SK-N-SH treated with all-trans-retinoic acid at 6 μM for 48 hours (cell line): ENCODE results near the gene MTMR3.
"Not testable (repeated sequence)": the region's sequence is repeated elsewhere in the genome, so short reads cannot be mapped to it uniquely, and the experiment has no call there.

Experiments
- ATAC-seq: fragments of 200-7000 bp; cut with Tn5 transposase; 3 replicates; pipeline ENCODE4 v1.9.1; 2020; ENCODE audit warnings: mild to moderate bottlenecking, moderate library complexity
- ARNTL ChIP-seq: fragments of 450-650 bp; formaldehyde crosslinking; IDR thresholded peaks from 2 replicates; pipeline ENCODE4 v1.5.0; 2020; ENCODE audit warnings: low read depth, mild to moderate bottlenecking, moderate library complexity, borderline replicate concordance
- BACH2 ChIP-seq: fragments of 250-450 bp; sonication (Bioruptor Pico); IDR thresholded peaks from 2 replicates; pipeline ENCODE4 v1.9.0; 2021; ENCODE audit warnings: mild to moderate bottlenecking, borderline replicate concordance
- CREB5 ChIP-seq: fragments of 250-450 bp; sonication (Bioruptor Pico); IDR thresholded peaks from 2 replicates; pipeline ENCODE4 v1.5.1; 2020; ENCODE audit warnings: low read depth, mild to moderate bottlenecking, moderate library complexity
- CSDC2 ChIP-seq: fragments of 250-450 bp; sonication (Bioruptor Pico); IDR thresholded peaks from 2 replicates; pipeline ENCODE4 v1.5.0; 2020; ENCODE audit warnings: mild to moderate bottlenecking, moderate library complexity
- CSRNP3 ChIP-seq: fragments of 250-450 bp; sonication (Bioruptor Pico); IDR thresholded peaks from 2 replicates; pipeline ENCODE4 v1.5.1; 2021; ENCODE audit warnings: mild to moderate bottlenecking, moderate library complexity
- ISL1 ChIP-seq: fragments of 250-450 bp; sonication (Bioruptor Pico); IDR thresholded peaks from 2 replicates; pipeline ENCODE4 v2.1.2; 2022; ENCODE audit warnings: mild to moderate bottlenecking, moderate library complexity
- PATZ1 ChIP-seq: fragments of 250-450 bp; sonication (Bioruptor Pico); IDR thresholded peaks from 2 replicates; pipeline ENCODE4 v1.8.0; 2020; ENCODE audit warnings: mild to moderate bottlenecking, moderate library complexity, borderline replicate concordance
- PPARA ChIP-seq: fragments of 250-450 bp; sonication (Bioruptor Pico); IDR thresholded peaks from 2 replicates; pipeline ENCODE4 v1.5.0; 2020; ENCODE audit warnings: mild to moderate bottlenecking, borderline replicate concordance
- RARB ChIP-seq: fragments of 250-450 bp; sonication (Bioruptor Pico); IDR thresholded peaks from 2 replicates; pipeline ENCODE4 v1.8.0; 2021; ENCODE audit warnings: mild to moderate bottlenecking, moderate library complexity
- SNAI2 ChIP-seq: fragments of 250-450 bp; sonication (Bioruptor Pico); IDR thresholded peaks from 2 replicates; pipeline ENCODE4 v1.5.0; 2020; ENCODE audit warnings: mild to moderate bottlenecking, moderate library complexity
- TOX ChIP-seq: fragments of 250-450 bp; sonication (Bioruptor Pico); IDR thresholded peaks from 2 replicates; pipeline ENCODE4 v1.8.0; 2021; ENCODE audit warnings: mild to moderate bottlenecking, moderate library complexity, borderline replicate concordance
- TSHZ2 ChIP-seq: fragments of 250-450 bp; sonication (Bioruptor Pico); IDR thresholded peaks from 2 replicates; pipeline ENCODE4 v1.5.0; 2020; ENCODE audit warnings: mild to moderate bottlenecking, moderate library complexity
- ZC3H10 ChIP-seq: fragments of 250-450 bp; sonication (Bioruptor Pico); IDR thresholded peaks from 2 replicates; pipeline ENCODE4 v1.5.1; 2021; ENCODE audit warnings: mild to moderate bottlenecking, moderate library complexity
- ZFP30 ChIP-seq: fragments of 450-650 bp; formaldehyde crosslinking; IDR thresholded peaks from 2 replicates; pipeline ENCODE4 v1.5.0; 2022; ENCODE audit warnings: mild to moderate bottlenecking, moderate library complexity
- ZNF565 ChIP-seq: fragments of 450-650 bp; formaldehyde crosslinking; conservative IDR thresholded peaks from 2 replicates; pipeline ENCODE4 v1.5.0; 2020; ENCODE audit warnings: low read depth, mild to moderate bottlenecking, moderate library complexity
- ZNF70 ChIP-seq: fragments of 450-650 bp; formaldehyde crosslinking; IDR thresholded peaks from 2 replicates; pipeline ENCODE4 v1.5.0; 2020; ENCODE audit warnings: mild to moderate bottlenecking, moderate library complexity
- ZNF8 ChIP-seq: fragments of 450-650 bp; formaldehyde crosslinking; IDR thresholded peaks from 2 replicates; pipeline ENCODE4 v1.5.0; 2020; ENCODE audit warnings: mild to moderate bottlenecking, moderate library complexity
- TF ChIP-seq, protein P1 (sequence below): fragments of 250-450 bp; sonication (Bioruptor Pico); IDR thresholded peaks from 2 replicates; pipeline ENCODE4 v1.8.0; 2021; ENCODE audit warnings: low read depth, mild to moderate bottlenecking, moderate library complexity, borderline replicate concordance

The MTMR3 gene

DNA sequence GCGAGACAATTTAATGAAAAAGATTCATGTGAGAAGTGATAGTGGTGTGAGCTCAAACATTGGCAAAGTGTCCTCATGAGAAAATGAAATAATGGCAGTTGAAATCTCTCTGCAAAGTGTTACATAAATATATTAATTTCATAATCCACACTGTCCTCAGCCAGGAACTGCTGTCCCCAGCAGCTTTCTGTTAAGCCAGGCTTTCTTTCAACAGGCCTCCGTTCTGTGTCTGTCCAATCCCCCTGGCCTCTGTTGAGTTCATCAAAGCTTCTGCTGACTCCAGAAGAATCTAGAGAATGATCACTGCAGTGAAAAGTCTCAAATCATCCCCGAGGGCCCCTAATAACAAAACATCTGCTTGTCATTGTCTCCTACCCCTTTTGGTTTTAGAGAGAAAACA is 34.9 kb upstream of the MTMR3 start (continued):
- TF ChIP-seq PATZ1 (CRISPR knock-in tag) = no peak

GRCh38 chr22:29854432-29854831 is 28.5 kb upstream of the MTMR3 start:
- ATAC-seq = no peak
- no peak for TF ChIP-seq ZNF565 (CRISPR knock-in tag)
- TF ChIP-seq ZFP30 (CRISPR knock-in tag) = no peak
- no peak for TF ChIP-seq ARNTL (CRISPR knock-in tag)
- no peak for TF ChIP-seq CSRNP3
- no peak for TF ChIP-seq PATZ1 (CRISPR knock-in tag)
- TF ChIP-seq RARB = no peak
- no peak for TF ChIP-seq CSDC2 (CRISPR knock-in tag)
- no peak for TF ChIP-seq ZNF8
- TF ChIP-seq ZNF70 (CRISPR knock-in tag) = no peak
- no peak for TF ChIP-seq ZC3H10 (CRISPR knock-in tag)
- TF ChIP-seq BACH2 (CRISPR knock-in tag) = no peak

GRCh38 chr22:29855611-29856181 is 27.3 kb upstream of the MTMR3 start:
- no peak for TF ChIP-seq PPARA
- TF ChIP-seq ZNF70 (CRISPR knock-in tag) = no peak
- no peak for TF ChIP-seq ZFP30 (CRISPR knock-in tag)
- TF ChIP-seq, all 23 proteins: peak for 0
- no peak for ATAC-seq

DNA sequence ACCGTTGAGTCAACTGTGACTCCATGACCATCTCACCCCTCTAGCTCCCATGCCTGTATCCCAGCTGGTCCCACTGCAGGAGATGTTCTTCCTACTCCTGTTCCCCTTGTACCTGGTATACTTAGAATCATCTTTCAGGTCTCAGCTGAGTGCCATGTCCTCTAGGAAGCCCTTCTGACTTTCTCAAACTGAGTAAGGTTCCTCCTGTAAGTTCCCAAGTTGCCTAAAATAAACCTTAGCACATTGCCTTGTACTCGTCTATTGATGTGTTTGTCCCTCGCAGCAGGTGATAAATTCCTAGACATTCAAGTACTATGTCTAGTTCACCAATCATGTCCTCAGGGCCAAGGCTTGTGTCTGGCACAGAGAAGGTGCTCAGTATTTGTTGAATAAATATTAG is 26.5 kb upstream of the MTMR3 start:
- no peak for ATAC-seq
- TF ChIP-seq ZFP30 (CRISPR knock-in tag) (no peak), TOX (no peak), PPARA (no peak), ZC3H10 (CRISPR knock-in tag) (no peak), SNAI2 (CRISPR knock-in tag) (no peak), TSHZ2 (no peak), ZNF565 (CRISPR knock-in tag) (no peak), BACH2 (CRISPR knock-in tag) (no peak), PATZ1 (CRISPR knock-in tag) (no peak), CREB5 (CRISPR knock-in tag) (no peak), ISL1 (CRISPR knock-in tag) (no peak)
- TF ChIP-seq, protein P1, sequence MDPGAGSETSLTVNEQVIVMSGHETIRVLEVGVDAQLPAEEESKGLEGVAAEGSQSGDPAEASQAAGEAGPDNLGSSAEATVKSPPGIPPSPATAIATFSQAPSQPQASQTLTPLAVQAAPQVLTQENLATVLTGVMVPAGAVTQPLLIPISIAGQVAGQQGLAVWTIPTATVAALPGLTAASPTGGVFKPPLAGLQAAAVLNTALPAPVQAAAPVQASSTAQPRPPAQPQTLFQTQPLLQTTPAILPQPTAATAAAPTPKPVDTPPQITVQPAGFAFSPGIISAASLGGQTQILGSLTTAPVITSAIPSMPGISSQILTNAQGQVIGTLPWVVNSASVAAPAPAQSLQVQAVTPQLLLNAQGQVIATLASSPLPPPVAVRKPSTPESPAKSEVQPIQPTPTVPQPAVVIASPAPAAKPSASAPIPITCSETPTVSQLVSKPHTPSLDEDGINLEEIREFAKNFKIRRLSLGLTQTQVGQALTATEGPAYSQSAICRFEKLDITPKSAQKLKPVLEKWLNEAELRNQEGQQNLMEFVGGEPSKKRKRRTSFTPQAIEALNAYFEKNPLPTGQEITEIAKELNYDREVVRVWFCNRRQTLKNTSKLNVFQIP (CRISPR knock-in tag) = no peak

DNA sequence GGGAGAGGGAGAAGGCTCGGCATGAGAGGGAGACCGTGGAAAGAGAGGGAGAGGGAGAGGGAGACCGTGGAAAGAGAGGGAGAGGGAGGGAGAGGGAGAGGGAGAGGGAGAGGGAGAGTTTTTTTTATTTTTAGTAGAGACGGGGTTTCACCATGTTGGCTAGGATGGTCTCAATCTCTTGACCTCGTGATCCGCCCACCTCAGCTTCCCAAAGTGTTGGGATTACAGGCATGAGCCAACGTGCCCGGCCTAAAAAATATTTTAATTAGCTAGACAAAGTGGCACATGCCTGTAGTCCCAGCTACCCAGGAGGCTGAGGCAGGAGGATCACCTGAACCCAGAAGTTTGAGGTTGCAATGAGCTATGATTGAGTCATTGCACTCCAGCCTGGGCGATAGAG is 23.9 kb upstream of the MTMR3 start:
- ATAC-seq = not testable (repeated sequence)
